HUES48 (cell line): ENCODE measurements around the gene LMX1A.

ENCODE experiments used
- H3K27ac ChIP-seq: one replicate; pipeline ENCODE4 v1.7.0; 2013; ENCODE audit warnings: low read depth, low read length, inconsistent platforms
- H3K27me3 ChIP-seq: 2 replicates; pipeline ENCODE4 v1.6.1; 2013; ENCODE audit warnings: mild to moderate bottlenecking, low read length; ENCODE audit not compliant: control insufficient read depth, insufficient read depth
- H3K36me3 ChIP-seq: 2 replicates; pipeline ENCODE4 v1.6.1; 2013; ENCODE audit warnings: low read length; ENCODE audit not compliant: control insufficient read depth, insufficient read depth
- H3K4me1 ChIP-seq: 2 replicates; pipeline ENCODE4 v1.6.1; 2013; ENCODE audit warnings: mild to moderate bottlenecking, low read length; ENCODE audit not compliant: control insufficient read depth, insufficient read depth
- H3K4me3 ChIP-seq: 2 replicates; pipeline ENCODE4 v1.5.1; 2013; ENCODE audit warnings: mild to moderate bottlenecking, low read depth, low read length
- H3K9ac ChIP-seq: 2 replicates; pipeline ENCODE4 v1.6.1; 2013; ENCODE audit warnings: mild to moderate bottlenecking, low read depth, low read length, moderate library complexity
- H3K9me3 ChIP-seq: 2 replicates; pipeline ENCODE4 v1.6.1; 2013; ENCODE audit warnings: low read length; ENCODE audit not compliant: control insufficient read depth, insufficient read depth

Gene LMX1A

DNA sequence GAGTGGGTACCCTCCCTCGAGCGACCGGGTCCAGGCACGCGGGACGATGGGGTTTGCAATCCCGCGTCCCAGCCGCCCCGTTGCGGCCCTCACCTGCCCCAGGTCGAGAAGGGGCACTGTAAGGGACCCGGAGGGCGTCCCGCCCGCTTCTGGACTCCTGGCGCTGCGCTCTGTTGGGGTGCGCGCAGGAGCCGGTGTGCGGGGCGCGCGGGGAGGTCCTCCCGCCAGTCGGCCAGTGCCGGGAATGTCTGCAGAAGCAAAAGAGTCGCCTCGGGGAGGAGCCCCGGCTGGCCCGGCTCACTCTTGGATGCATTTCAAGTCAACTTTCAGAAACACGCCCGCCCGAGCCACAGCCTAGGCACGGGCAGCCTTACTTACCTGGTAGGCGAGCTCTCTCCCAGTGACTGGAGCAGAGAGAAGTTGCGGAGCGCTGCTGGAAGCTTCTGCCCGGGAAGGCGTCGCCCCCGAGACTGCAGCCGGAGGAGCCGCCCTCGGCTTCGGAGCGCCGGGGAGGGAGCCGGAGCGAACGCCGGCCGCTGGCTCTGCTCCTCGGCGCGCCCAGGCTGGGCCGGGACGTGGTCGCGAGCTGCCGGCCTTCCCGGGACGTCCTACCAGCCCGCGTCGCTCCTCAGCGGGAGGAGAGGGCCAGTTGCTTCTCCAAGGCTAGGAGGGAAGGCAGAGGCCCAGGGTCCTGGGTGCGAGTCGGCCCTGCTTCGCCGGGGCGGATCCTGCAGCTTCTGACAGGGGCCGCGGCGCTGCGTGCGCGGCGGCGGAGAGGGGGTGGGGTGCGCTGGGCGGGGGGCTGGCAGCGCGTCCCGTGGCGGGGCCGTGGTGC lies at the start of gene LMX1A:
Gene LMX1A (minus strand): TSS at position 739 of the 835 bp plus-strand sequence. CDS start 1,156 bp downstream, outside the sequence.
- Histone ChIP-seq H3K27me3 (peaks cover 99% of the 10 kb centered on the region), H3K4me3 (peak within 1 kb of the TSS; percentile 63)

DNA sequence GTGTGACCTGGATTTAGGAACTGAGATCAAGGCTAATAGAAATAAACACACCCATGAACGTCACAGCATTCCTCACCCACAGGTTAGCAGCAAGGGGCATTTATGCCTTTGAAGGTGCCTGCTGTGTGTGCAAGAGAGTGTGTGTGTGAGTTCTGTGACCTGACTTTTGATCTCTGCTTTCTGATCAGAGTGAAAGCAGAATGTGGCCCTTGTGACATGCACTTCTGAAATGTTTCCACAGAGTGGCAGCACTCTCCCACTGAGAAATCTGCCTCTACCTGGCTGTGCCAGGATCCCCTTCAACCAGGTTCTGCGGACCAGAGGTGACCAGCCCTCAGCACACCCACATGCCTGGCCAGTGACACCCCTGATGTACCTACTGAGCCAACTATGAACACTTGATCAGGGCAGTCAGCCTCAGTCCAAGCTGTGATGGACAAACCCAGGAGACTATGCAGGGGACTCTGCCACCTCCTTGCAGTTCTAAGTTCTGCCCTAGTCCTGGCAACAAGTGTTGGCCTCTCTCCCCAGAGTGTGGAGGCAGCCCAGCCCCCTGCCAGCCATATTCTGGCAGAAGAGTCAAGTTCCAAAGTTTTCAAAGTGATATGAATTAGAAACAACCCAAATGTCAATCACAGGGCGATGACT lies 47.4 kb upstream of the LMX1A start:
- H3K9ac ChIP-seq, result no peak overlapping the region
- H3K9me3 ChIP-seq, result no peaks in the 10 kb centered on the region
- H3K4me3 ChIP-seq, result no peak overlapping the region
- no peaks in the 10 kb centered on the region for H3K27me3 ChIP-seq
- no peaks in the 10 kb centered on the region for H3K36me3 ChIP-seq
- no peaks in the 10 kb centered on the region for H3K4me1 ChIP-seq
- no peak overlapping the region for H3K27ac ChIP-seq

More for the DNA sequence above, at the start of gene LMX1A:
- Histone ChIP-seq H3K9me3 (no peaks in the 10 kb centered on the region), H3K4me1 (peaks cover 41% of the 10 kb centered on the region), H3K27ac (no peak within 1 kb of the TSS), H3K9ac (no peak within 1 kb of the TSS), H3K36me3 (no peaks in the 10 kb centered on the region)

DNA sequence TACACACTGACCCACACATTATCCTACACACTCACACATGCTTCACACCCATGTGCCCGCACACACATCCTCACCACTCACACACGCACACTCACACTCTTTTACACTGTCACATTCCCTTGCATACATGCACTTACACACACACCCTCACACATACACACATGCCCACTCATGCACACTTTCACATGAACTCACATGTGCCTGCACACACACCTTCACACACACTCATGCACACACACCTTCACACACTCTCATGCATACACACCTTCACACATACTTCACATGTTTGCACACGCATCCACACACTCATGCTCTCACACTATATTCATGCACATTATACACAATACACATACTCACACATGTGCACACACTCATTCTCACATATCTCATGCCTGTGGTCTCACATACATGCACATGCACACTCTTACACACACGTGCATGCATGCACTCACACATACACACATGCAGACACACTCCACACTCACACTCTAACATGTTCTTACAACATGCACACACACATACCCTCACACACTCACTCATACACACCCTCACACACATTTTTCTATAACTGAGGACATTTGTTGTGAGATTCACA lies 46.1 kb upstream of the LMX1A start:
- no peaks in the 10 kb centered on the region for H3K4me1 ChIP-seq
- H3K9ac ChIP-seq, result no peak overlapping the region
- no peak overlapping the region for H3K27ac ChIP-seq
- H3K27me3 ChIP-seq, result no peaks in the 10 kb centered on the region
- no peaks in the 10 kb centered on the region for H3K9me3 ChIP-seq
- H3K36me3 ChIP-seq, result no peaks in the 10 kb centered on the region
- no peak overlapping the region for H3K4me3 ChIP-seq

- H3K27ac ChIP-seq, result peak overlapping the region; percentile 17
- no peak overlapping the region for H3K9ac ChIP-seq
Measured at GRCh38 chr1:165397944-165398343, 41.4 kb upstream of the LMX1A start.

GRCh38 chr1:165395901-165396300 lies 39.4 kb upstream of the LMX1A start:
- Histone ChIP-seq H3K9ac (no peak overlapping the region), H3K27ac (no peak overlapping the region), H3K27me3 (peaks cover 3% of the 10 kb centered on the region; the same call in 1 of the 2 replicates), H3K4me3 (no peak overlapping the region), H3K9me3 (no peaks in the 10 kb centered on the region), H3K36me3 (no peaks in the 10 kb centered on the region), H3K4me1 (peaks cover 3% of the 10 kb centered on the region; the same call in 1 of the 2 replicates)

More at GRCh38 chr1:165397944-165398343, 41.4 kb upstream of the LMX1A start:
- H3K4me1 ChIP-seq, result peaks cover 3% of the 10 kb centered on the region; the same call in 1 of the 2 replicates
- no peaks in the 10 kb centered on the region for H3K36me3 ChIP-seq
- peaks cover 3% of the 10 kb centered on the region; the same call in 1 of the 2 replicates for H3K27me3 ChIP-seq
- no peaks in the 10 kb centered on the region for H3K9me3 ChIP-seq
- H3K4me3 ChIP-seq, result no peak overlapping the region

GRCh38 chr1:165395478-165395877 lies 39.0 kb upstream of the LMX1A start:
- H3K4me3 ChIP-seq, result no peak overlapping the region
- H3K27ac ChIP-seq, result no peak overlapping the region
- H3K9me3 ChIP-seq, result no peaks in the 10 kb centered on the region
- peaks cover 3% of the 10 kb centered on the region; the same call in 1 of the 2 replicates for H3K4me1 ChIP-seq
- H3K36me3 ChIP-seq, result no peaks in the 10 kb centered on the region
- H3K9ac ChIP-seq, result no peak overlapping the region
- H3K27me3 ChIP-seq, result peaks cover 3% of the 10 kb centered on the region; the same call in 1 of the 2 replicates

GRCh38 chr1:165392634-165393571 lies 36.4 kb upstream of the LMX1A start:
- H3K27ac ChIP-seq, result no peak overlapping the region
- no peak overlapping the region for H3K9ac ChIP-seq
- peaks cover 3% of the 10 kb centered on the region; the same call in 1 of the 2 replicates for H3K27me3 ChIP-seq
- H3K4me3 ChIP-seq, result peak overlapping the region; percentile 57
- H3K9me3 ChIP-seq, result no peaks in the 10 kb centered on the region
- H3K36me3 ChIP-seq, result no peaks in the 10 kb centered on the region
- H3K4me1 ChIP-seq, result peaks cover 3% of the 10 kb centered on the region; the same call in 1 of the 2 replicates

- no peaks in the 10 kb centered on the region for H3K9me3 ChIP-seq
- no peak overlapping the region for H3K9ac ChIP-seq
- H3K27ac ChIP-seq, result no peak overlapping the region
- no peaks in the 10 kb centered on the region for H3K36me3 ChIP-seq
- H3K4me1 ChIP-seq, result peaks cover 3% of the 10 kb centered on the region; the same call in 1 of the 2 replicates
- no peak overlapping the region for H3K4me3 ChIP-seq
- H3K27me3 ChIP-seq, result no peaks in the 10 kb centered on the region; the same call in 1 of the 2 replicates
Measured at GRCh38 chr1:165389609-165390008, 33.1 kb upstream of the LMX1A start.

GRCh38 chr1:165387961-165388360 lies 31.4 kb upstream of the LMX1A start:
- Histone ChIP-seq H3K4me3 (no peak overlapping the region), H3K27me3 (no peaks in the 10 kb centered on the region; the same call in 1 of the 2 replicates), H3K4me1 (peaks cover 2% of the 10 kb centered on the region; the same call in 1 of the 2 replicates), H3K36me3 (no peaks in the 10 kb centered on the region), H3K27ac (no peak overlapping the region), H3K9me3 (no peaks in the 10 kb centered on the region), H3K9ac (no peak overlapping the region)

- Histone ChIP-seq H3K36me3 (no peaks in the 10 kb centered on the region), H3K4me1 (0 out of 2 replicates have a peak, but pooled peaks cover 3% of the 10 kb centered on the region), H3K9ac (no peak overlapping the region), H3K9me3 (no peaks in the 10 kb centered on the region), H3K27me3 (no peaks in the 10 kb centered on the region; the same call in 1 of the 2 replicates), H3K4me3 (no peak overlapping the region), H3K27ac (no peak overlapping the region)
Measured at GRCh38 chr1:165387505-165387904, 31.0 kb upstream of the LMX1A start.
